Panc1 (cell line): Measurements from ENCODE around the gene BARHL1.

Source experiments
- CTCF ChIP-seq: fragments of 450-650 bp; IDR thresholded peaks from 2 replicates; pipeline ENCODE4 v1.5.1; 2017; ENCODE audit warnings: mild to moderate bottlenecking
- POLR2AphosphoS5 ChIP-seq: IDR thresholded peaks from 2 replicates; pipeline ENCODE4 v1.6.1; 2012; ENCODE audit warnings: mild to moderate bottlenecking, low read depth, low read length, moderate library complexity
- REST ChIP-seq, 2 experiments: IDR thresholded peaks; 2 replicates each; pipeline ENCODE4 v1.6.1; 2011 to 2012; ENCODE audit warnings: low read depth in 2 of 2, control low read depth in 1 of 2, low read length in 1 of 2, mild to moderate bottlenecking in 1 of 2, moderate library complexity in 1 of 2; ENCODE audit not compliant: insufficient read depth in 1 of 2
- TCF7L2 ChIP-seq: IDR thresholded peaks from 2 replicates; pipeline ENCODE4 v1.6.1; 2011; ENCODE audit warnings: mild to moderate bottlenecking, low read depth, low read length, inconsistent platforms

GRCh38 chr9:132541051-132541450, 41.4 kb upstream of the BARHL1 start:
- TF ChIP-seq CTCF (no peak), REST (IDR thresholded peaks at IDR 0.05; ENCODE audit: insufficient read depth in 1 of 2, low read depth in 2 of 2, low read length in 1 of 2) (no peak), POLR2AphosphoS5 (no peak), TCF7L2 (no peak)
